Measurements from ENCODE around the gene DCP1A.
"Not testable (repeated sequence)": the region's sequence is repeated elsewhere in the genome, so short reads cannot be mapped to it uniquely, and the experiment has no call there.

Gene DCP1A

GRCh38 chr3:53347261-53348064, at the start of gene DCP1A:
TSS of gene DCP1A (minus strand) at chr3:53347543. CDS start at chr3:53347517, 26 bp downstream.
- DNase-seq = peak; percentile 96 to 97

DNA sequence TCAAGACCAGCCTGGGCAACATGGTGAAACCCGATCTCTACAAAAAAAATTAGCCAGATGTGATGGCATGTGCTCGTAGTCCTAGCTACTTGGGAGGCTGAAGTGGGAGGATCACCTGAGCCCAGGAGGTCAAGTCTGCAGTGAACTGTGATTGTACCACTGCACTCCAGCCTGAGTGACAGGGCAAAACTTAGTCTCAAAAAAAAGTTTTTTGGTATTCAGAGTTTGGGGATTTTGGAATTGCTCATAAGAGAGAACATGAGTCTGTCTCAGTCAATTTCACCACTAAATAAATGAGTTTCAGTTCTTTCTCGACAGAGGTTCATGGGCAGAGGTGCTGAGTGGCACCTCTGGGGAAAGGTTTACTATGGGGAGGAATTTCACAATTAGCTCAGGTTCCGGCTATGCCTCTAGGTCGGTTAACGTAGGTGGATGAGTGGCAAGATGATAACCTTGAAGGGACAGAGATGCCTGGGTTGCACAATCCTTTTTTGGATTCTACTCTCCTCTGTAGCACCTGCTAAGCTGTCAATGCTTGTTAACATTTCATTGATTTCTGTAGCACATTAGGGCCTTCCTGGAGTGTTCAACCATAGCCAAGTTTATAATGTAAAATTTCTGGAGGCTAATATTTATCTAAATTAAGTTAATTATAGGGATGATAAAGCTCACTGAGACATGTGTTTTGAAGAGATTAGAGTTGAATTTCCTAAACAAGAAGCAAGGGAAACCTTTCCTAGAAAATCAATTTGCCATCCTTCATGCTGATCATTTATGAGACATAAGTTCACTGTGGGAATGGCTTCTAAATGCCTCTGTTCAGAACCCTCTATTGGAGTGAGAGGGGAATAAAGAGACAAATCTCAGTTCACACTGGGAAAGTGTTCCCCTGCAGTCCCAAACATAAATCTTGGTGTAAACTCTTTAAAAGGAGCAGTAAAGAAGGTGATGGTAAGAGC, 37.4 kb upstream of the DCP1A start:
- no peak for DNase-seq

- no peak for DNase-seq
Observed at GRCh38 chr3:53382106-53382505, 34.8 kb upstream of the DCP1A start.

DNA sequence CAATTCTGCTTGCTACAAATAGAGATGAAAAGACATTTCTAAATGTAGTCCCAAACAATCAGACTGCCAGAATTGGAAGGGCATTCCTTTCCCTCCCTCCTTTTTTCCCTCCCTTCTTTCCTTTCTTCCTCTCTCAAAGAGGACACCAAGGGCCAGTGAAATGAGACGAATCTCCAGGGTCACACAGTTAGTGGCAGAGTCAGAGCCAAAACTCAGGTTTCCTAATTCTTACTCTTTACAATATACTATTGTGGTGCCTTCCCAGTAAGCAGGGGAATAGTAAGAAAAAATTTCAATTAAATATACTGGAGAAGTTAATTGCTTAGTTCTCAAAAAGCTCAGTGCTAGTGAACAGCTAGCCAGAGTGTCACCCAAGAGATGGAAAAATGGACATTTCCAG, 33.0 kb upstream of the DCP1A start:
- no peak for DNase-seq

GRCh38 chr3:53379898-53380297, 32.6 kb upstream of the DCP1A start:
- DNase-seq = no peak

- DNase-seq = no peak
Observed at GRCh38 chr3:53377794-53378193, 30.5 kb upstream of the DCP1A start.

DNA sequence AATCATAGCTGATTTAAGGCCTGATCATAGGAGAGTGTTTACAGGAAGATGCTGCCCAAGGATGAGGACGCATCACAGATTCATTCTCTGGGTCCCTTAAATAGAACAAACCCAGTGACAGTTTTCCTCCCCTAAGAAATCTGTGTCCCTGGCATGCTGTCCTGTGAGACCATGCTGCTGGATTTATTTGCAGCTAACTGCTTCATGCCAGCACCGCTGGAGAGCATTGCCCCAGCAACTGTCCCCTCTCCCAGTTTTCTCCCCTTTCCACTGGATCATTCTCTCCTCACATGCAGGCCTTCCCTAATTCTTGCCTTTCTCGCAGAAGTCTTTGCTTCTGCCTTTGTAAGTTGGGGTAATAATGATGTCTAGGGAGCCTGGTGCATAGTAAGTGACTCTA, 29.3 kb upstream of the DCP1A start:
- DNase-seq = no peak

DNA sequence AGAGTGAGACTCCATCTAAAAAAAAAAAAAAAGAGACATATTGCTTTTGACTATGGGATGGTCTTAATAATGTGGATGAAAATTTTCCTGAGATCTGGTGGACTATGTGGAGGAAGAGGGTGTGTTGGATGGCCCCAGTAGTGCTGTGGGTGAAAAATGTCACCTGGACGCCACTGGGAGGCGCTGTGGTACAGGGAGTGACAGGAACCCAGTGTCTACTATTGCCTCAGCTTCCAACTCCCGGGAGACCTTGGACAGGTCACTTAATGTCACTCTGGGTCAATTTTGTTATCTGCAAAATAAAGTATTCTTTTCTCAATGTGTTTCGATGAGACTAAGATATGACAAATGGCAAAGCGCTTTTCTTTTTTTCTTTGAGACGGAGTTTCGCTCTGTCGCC, 27.7 kb upstream of the DCP1A start:
- peak; percentile 60 to 73 for DNase-seq

GRCh38 chr3:53370719-53371118, 23.4 kb upstream of the DCP1A start:
- DNase-seq = not testable (repeated sequence)

DNA sequence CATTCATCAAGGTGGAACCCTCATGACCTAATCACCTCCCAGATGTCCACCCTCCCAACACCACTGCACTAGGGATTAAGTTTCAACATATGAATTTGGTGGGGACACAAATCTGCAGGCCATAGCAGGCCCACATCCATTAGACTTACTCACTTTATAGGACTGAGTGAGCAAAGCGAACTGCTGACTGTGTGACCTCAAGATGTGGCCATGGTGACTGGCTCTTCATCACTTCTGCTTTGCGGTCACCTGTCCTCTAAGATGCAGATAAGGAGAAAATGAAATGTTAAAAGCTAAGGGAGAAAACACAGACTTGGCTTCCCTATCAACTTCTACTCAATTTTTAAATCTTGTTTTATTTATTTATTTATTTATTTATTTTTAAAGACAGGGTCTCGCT, 14.5 kb upstream of the DCP1A start:
- DNase-seq = peak; percentile 32 to 62

DNA sequence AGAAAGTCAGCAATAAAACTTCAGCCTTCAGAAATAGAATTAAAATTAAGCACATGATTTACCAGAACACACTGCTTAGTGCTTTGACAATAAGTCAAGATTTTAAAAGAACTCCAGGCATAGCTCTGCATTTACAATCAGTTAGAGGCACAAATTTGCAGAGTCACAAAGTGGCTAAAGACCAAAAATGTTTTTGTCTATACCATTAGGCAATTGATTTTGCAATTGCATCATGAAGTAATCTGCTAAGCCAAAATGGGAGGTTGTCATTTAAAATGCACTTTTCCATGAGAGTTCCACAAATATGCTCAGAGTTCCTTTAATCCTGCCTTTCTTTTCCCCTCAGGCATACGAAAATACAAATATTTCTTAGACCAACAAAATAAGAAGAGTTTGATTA, 10.1 kb upstream of the DCP1A start:
- DNase-seq = peak; percentile 69 to 78

DNA sequence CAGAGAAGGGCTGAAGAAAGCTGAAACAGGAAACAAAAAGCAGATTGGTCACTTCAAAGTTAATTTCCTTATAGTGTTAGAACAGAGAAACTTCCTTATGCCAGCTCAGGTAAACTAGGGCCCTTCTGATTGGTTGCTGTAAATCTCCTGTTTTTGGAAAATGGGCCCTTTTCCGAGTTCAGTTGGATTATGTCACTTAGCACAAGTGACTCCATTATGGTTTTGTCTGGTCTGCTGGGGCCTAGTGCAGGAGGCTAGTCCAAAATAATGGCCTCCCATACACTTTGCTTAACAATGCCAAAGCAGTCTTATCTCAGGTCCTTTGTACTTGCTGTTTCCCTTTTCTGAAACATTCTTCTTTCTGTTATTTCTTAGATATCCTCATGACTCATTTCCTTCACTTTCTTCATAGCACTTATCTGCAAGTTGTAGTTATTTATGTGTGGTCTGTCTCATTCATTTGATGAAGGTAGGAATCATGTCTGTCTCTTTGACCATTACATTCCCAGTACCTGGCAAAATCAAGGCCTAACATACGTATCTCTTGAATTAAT, 7.7 kb upstream of the DCP1A start:
- peak; percentile 21 to 43 for DNase-seq

- DNase-seq = no peak
Observed at GRCh38 chr3:53353202-53353601, 5.9 kb upstream of the DCP1A start.

DNA sequence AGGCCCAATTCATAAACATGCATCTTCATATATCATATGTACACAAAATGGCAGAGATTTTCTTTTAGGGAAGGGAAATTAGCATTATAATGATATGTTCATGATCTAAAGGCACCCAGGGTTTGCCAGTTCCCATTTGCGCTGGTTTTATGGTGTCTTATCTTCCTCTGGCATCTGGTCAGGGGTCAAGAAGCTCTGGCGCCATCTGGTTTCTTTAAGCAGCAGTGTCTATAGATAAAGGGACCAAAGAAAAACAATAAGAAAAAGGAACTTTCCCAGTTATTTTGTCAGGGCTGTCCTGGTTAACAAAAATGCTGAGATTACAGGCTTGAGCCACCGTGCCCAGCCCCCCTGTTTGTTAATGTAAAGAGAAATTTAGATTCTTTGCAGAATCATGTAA, 3.3 kb upstream of the DCP1A start:
- DNase-seq = peak; percentile 93 to 95

DNA sequence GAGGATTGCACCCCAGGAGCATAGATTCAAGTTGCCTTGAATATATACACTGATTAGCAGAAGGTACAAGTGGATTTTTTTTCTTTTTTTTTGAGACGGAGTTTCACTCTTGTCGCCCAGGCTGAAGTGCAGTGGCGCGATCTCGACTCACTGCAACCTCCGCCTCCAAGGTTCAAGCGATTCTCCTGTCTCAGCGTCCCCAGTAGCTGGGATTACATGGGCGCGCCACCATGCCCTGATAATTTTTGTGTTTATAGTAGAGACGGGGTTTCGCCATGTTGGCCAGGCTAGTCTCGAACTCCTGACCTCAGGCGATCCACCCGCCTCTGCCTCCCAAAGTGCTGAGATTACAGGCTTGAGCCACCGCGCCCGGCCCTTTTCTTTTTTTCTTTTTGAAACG, 775 bp upstream of the DCP1A start:
- DNase-seq = not testable (repeated sequence)

GRCh38 chr3:53346922-53347260, 452 bp downstream of the DCP1A start:
- no peak for DNase-seq

- DNase-seq = no peak
Observed at GRCh38 chr3:53346514-53346913, 829 bp downstream of the DCP1A start.

DNA sequence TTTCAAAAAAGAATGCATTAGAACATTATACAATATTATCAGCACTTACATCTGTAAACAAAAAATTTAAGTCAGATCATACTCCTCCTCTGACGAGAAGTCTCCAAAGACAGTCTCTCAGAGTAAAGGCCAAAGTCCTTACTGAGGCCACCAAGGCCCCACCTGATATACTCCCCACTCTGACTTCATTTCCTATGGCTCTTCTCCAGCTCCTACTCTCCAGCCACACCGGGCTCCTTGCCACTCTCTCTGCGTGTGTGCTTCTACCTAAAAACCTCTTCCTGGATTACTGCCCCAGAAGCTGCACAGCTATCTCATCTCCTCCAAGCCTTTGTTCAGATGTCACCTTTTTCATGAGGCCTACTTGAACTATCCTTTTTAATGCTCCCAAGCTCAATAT, 5.0 kb downstream of the DCP1A start:
- no peak for DNase-seq

GRCh38 chr3:53337167-53337940, 10.0 kb downstream of the DCP1A start:
- no peak for DNase-seq

DNA sequence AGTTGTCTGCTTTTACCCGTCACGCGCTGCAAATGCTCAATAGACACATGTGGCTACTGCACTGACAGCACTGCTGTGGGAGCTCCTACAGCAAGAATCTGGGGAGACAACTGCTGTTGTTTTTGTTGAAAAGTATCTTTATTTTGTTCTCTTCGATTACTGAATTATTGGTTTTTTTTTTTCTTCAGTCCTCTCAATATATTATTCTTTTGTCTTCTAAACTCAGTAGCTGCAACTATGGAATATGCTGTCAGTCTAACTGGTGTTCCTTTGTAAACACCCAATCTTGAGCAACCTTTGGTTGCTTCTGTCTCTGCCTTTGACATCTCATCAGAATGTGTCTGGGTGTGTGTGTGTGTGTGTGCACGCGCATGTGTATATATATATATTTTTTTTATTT, 12.6 kb downstream of the DCP1A start:
- DNase-seq = no peak

GRCh38 chr3:53331871-53332270, 15.5 kb downstream of the DCP1A start:
- DNase-seq = no peak

GRCh38 chr3:53329897-53330296, 17.4 kb downstream of the DCP1A start:
- DNase-seq = no peak

DNA sequence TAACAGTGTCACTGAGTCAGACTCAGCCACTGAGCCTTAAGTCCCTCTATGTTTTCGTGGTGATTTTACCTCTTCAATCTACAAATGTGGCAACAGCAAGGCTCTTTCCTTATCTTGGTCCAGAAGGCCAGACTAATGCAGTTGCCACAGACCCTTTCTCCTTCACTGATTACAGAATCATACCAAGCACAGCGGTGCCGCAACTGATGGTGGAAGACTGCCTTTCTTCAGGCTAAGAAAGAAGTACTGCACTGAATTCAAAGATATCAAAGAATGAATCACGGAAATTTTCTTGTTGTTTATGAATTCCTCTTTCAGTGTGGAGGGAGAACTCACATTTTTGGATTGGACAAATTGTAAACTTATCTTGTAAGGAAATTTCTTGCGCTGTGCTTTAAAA, 18.6 kb downstream of the DCP1A start:
- no peak for DNase-seq
